MM.1S (cell line): ENCODE data around the gene KCNK5.

ENCODE experiments used
- CTCF ChIP-seq: fragments of 300-600 bp; sonication (generic); IDR thresholded peaks from 2 replicates; pipeline ENCODE4 v1.5.1; 2016; ENCODE audit warnings: antibody characterized with exemption, low read length, mixed read lengths
- EZH2 ChIP-seq: fragments of 300-600 bp; sonication (generic); optimal IDR thresholded peaks from 2 replicates; pipeline ENCODE3; 2017; ENCODE audit warnings: low read depth, mild to moderate bottlenecking, antibody characterized with exemption, low read length, mixed read lengths
- EZH2phosphoT487 ChIP-seq: fragments of 300-600 bp; sonication (generic); IDR thresholded peaks from 2 replicates; pipeline ENCODE4 v1.6.1; 2018; ENCODE audit warnings: antibody characterized with exemption, low read length

- no peak for TF ChIP-seq EZH2
- TF ChIP-seq CTCF = no peak
- no peak for TF ChIP-seq EZH2phosphoT487
These were observed 39.4 kb upstream of the KCNK5 start for GRCh38 chr6:39268721-39269120.
